Hematopoietic multipotent progenitor cell treated with erythropoietin and hydrocortisone succinate and interleukin-3 and kit ligand, for 17 days (in vitro differentiated cells): ENCODE measurements around the gene INTS1.

Experiments
- DNase-seq: peaks from one replicate; pipeline ENCODE4 v3.0.0-alpha.2; 2015; ENCODE audit warnings: low spot score

Gene INTS1

DNA sequence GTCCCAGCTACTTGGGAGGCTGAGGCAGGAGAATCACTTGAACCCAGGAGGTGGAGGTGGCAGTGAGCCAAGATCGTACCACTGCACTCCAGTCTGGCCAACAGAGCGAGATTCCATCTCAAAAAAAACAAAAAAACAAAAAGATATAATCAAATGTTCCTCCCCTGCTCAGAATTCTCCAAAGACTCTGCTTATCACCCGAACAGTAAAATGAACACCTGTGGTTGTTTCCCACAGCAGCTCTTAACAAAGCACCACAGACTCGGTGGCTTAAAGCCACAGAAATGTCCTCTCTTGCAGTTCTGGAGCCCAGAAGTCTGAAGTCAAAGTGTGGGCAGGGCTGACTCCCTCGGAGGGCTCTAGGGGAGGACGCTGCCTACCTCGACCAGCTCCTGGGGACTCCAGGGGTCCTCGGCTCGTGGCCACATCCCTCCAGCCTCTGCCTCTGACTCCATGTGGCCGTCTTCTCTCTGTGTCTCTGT, 4.1 kb upstream of the INTS1 start:
- DNase-seq: no peak

DNA sequence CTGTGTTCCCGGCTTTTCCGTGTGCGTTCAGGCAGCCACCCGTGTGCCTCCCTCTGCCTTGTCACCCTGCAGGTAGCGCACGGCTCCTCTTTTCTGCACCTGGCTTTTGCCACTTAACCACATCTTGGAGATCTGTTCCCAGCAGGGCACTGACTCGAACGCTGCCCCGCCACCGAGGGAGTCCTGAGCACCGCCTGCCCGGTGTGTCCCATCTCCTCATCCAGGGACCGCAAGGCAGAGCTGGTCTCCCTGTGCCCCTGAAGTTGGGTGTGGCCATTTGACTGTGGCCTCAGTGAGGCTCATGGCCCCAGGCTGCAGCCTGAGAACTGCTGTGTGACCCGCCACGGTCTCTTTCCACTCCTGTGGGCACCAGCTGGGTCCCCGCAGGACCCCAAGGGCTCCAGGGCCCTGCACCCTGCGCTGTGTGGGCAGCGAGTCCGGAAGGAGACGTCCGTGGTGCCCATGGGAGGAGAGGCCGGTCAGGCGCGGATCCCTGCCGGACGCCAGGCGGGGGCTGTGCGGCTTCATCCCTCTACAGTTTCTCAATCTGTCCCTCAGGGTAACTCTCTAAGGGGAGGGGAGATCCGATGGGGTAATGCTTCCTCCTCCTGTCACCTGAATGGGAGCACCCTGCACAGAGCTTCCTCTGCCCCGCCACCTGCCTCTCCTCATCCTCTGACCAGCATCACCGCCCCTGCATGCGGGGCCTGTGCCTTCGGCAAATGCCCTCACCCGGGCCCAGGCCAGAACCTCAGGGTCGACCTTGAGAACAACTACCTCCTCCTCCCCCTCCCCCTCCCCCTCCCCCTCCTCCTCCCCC, 1.8 kb upstream of the INTS1 start:
- DNase-seq: no peak

DNA sequence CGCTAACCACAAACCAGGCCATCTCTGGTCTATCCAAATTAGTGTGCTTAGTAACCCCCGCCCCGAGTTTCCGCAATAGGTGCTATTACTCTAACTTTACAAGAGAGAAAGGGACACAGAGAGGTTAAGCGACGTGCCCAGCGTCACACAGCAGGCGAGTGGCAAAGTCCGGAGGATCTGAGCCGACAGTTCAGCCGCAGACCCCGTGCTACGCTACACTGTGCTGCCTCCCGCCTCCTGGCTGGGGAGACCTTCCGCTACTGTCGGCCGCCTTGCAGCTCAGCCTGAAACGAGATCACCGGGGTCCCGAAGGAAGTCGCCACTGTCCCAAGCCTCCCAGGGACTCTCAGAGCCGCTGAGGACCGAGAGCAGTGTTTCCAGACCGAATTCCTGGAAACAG, 799 bp downstream of the INTS1 start:
- no peak for DNase-seq

GRCh38 chr7:1502845-1503244, 1.3 kb downstream of the INTS1 start:
- no peak for DNase-seq

DNA sequence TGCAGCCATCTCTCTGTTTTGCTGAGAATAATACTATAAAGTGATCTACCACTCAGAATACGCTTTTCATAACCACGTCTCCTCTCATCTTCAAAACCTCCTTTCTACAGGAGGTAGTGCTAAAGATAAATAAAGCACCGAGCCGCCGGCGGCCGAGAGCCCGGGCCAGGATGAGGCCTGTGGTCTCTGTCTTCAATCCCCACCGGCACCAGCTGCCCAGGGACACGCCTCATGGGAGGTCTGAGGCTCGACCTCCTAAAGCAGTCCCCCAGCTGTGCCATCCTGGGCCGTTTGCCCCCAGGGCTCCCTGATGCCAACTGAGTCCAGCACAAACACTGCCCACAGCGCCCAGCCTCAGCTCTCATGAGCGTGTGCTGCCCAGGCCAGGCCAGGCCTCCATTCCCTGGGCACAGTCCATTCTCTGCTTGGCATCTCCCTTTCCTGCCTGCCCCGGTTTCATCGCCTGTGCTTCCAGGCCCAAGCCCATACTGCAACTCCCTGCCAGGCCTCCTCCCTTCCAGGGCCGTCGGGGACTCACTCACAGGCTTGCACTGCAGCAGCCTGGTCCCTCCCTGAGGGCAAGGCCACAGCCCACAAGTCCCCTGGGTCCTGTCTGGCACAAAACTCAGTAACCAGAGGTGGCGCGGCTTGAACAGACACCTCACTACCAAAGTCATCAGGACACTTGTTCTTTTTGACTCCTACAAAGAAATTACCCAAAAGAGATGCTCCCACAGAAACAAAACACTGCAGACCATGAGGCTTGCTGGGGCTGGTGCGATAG, 2.5 kb downstream of the INTS1 start:
- no peak for DNase-seq

DNA sequence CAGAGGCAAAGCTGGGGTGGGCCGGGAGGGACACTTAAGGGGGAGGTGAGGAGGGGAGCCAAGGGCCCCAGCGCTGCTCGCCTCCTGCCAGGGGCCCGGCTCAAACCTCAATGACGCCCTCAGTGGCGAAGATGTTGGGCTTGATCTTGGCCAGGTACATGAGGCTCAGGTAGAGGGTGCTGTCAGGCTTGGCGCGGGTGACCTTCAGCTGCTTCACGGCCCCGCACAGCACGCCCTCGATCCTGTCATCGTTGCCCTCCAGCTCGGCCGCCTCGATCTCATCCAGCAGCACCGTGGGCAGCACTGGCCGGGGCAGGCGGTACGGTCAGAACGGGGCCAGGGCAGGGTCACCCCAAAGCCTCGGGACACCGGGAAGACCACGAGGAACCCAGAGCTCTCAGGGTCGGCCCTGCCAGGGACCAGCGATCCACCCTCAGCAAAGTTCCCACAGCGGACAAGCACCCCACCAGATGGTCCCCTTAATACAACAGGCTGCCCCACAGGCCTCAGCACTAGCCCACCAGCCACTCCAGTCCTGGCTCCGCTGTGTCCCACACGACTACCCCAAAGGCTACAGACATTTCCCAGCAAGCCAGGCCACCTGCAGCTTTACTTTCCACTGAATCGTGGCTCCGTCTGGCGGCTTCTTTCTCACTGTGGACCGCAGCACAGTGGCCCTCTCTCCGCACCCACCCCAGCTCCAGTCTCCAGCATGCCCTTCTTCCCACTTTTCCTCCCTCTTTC, 4.0 kb downstream of the INTS1 start:
- DNase-seq: no peak

- no peak for DNase-seq
These were observed 4.7 kb downstream of the INTS1 start for GRCh38 chr7:1499367-1500029.

DNA sequence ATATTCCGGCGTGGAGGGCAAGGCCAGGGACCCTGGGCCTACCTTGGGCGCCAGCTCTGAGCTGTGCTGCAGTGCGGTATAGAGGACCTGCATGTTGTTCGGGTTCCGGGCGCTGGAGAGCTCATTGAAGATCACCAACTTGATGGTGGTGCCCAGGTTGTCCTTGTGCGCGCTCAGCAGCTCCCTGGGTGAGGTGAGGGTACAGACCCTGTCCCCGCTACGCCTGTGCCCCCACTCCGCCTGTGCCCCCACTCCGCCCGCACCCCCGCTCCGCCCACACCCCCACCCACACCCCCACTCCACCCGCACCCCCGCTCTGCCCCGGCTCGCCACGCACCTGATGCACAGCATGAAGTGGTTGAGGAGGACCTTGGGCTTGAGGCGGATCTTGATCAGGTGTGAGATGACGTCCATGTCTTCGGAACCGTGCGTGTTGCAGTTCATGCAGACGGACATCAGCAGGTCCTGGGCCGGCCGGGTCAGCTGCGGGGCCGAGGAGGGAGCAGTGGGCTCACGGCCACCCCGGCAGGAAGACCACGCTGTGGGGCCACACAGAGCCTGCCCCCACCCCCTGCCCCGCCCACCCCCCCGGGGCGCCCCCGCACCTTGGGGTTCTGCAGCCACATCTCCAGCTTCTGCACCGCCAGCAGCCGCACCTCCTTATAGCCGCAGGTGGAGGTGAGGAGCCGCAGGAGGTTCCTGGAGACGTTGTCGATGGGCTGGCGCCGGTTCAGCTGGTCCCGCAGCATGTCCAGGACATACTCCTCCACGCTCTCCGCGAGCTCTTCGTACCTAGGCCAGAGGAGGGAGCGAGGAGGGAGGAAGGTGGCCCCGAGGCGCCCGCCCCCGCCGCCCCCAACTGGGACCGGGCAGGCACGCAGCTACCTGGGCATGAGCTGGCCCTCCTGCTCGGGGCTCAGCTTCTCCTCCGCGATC, 5.6 kb downstream of the INTS1 start:
- DNase-seq: no peak

GRCh38 chr7:1497293-1497927, 6.8 kb downstream of the INTS1 start:
- no peak for DNase-seq

DNA sequence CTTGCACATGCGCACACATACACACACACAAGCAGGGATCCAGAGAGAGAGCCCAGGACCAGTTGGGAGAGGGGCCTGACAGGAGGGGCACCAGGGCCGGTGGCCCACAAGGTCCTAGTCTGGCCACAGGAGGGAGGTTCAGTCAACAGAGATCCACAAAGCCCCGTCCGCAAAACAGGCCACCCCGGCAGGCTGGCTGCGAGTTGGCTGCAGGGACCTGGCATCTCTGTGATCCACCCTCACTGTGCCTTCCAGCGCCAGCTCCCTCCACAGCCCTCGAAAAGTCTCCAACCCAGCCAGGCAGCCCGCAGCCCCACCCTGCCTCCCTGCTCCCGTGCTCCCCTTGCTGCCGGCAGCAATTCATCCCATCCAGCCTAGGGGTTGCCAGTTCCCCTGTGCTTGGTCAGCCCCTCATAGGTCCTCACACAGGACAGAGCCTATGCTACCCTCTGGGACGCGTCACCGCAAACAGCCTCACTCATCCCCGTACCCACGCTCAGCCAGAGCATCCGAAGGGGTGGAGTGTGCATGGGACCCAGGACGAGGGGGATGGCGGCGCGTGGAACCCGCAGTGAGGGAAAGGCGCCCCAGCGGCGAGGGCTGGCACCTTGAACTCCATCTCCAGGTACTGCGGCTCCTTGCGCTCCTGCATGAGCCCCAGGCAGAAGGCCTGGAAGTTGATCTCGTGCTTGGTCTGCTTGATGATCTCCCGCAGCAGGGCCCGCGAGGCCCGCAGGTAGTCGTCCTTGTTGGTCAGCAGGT, 7.5 kb downstream of the INTS1 start:
- no peak for DNase-seq

DNA sequence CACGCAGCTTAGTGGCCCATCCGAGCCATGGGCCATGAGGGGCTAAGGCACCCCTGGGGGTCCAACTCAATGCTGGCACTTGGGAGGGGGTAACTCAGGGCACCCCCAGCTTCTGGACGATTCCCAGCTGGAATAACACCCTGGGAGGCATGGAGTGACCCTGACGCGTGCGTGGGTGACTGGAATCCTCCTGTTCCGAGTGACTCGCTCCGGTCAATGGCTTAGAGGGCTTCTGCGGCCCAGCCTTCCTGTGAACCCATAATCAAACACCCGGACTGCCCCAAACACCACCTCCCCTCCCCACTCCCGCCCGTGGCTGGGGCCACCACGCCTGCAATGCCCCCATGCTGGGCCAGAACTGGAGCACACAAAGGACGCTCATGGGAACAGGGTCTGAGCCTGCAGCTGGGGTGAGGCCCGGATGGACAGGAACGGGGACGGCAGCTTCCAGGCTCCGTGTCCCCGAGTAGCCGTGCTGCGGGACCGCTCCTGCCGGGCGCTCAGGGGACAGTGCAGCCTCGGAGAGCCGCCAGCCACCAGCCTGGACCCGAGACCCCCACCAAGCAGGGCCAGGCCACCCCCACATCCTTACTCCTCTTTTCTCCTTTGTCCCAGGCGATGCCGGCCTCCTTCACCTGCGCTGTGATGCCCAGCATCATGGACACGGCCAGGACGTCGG, 8.5 kb downstream of the INTS1 start:
- DNase-seq: no peak

DNA sequence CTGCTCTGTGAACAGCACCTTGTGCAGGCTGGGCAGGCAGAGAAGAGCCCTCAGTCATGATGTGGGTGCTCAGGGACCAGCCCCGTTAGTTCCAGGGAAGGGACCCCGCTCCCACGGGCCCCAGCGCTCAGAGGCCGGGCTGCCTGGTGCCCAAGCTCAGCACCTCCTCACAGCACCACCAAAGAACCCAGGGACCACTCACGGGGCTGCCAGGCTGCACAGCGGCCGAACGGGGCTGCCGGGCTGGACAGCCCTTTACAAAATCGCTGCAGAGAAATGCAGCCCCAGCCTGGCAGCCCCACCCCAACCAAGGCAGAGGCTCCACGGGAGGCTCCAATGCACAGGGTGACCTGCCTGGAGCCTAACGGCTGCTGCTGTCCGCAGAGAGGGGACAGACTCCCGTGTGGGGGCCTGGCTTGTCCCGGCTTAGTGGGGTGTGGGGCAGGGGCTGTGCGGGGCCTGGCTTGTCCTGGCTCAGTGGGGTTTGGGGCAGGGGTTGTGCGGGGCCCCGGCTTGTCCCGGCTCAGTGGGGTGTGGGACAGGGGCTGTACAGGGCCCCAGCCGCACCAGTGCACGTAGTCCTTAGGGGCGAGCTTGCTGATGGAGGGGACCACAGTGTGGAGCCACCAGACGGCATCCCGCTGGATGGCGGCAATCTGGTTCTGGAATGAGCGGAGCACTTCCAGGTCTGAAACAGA, 9.2 kb downstream of the INTS1 start:
- DNase-seq: no peak

- no peak for DNase-seq
These were observed 9.7 kb downstream of the INTS1 start for GRCh38 chr7:1494447-1494846.

DNA sequence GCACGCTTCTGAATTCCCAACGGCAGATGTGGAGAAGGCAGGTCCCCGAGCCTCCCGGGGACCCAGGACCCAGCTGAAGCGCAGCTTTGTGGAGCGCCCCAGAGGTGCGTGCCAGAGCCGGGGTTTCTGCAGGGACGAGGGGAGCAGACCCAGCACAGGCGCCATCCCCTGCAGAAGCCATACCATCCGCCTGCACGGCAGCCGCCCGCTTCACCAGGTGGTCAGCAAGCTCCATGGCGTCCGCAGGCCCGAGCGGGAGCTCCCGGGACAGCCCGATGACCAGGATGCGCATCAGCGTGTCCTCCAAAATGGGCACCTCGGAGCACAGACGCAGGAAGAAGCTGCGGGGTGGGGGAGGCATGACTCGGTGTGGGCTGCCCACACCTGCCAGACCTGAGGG, 10.6 kb downstream of the INTS1 start:
- no peak for DNase-seq

- DNase-seq: no peak
These were observed 11.1 kb downstream of the INTS1 start for GRCh38 chr7:1493129-1493528.

GRCh38 chr7:1492640-1493039, 11.5 kb downstream of the INTS1 start:
- DNase-seq: no peak

DNA sequence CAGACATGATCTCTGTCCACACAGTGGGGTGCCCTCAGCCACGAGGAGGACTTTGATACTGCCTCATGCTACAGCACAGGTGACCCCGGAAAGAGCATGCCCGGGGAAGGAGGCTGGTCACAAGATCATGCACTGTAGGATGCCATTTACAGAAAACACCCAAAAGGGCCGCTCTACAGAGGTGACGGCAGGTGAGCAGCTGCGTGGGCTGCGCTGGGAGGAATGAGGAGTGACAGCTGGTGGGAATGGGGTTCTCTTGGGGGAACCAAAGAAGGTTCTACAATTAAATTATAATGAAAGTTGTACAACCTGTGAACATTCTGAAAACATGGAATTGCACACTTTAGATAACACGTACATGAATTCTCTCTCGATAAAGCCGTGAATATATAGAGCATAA, 12.0 kb downstream of the INTS1 start:
- no peak for DNase-seq

DNA sequence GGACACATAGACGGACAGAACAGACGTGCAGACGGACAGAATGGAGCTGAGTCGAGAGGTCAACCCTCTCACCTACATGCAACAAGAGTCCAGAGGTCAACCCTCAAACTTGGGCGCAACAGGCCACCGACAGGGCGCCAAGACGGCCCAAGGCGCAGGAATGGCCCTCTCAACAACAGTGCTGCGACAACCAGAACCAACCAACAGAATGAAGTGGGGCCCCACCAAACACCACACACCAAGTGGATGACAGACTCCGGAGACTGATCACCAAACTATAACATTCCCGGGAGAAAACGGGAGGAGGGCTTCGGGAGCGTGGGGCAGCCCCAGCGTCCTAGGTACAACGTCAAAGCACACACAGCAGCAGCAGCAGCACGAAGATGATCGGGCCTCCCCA, 13.4 kb downstream of the INTS1 start:
- no peak for DNase-seq

DNA sequence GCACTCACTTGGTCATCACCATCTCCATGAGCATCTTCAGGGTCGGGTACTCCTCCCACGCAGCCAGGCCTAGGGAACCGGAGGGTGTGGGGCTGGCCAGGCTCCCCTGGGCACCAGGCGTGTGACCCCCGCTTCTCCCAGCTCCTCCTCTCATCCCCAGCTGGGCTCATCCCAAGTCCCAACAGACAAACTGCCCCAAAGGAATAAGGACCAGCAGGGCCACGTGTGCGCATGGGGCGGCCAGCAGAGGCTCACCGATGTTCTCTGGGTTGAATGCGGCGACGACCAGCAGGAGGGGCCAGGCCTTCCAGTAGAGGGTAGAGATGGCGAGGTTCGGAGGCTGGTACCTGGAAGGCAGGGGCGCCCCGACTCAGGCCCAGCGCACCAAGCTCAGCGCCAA, 14.9 kb downstream of the INTS1 start:
- no peak for DNase-seq
